Stimulated activated CD8-positive, alpha-beta memory T cell treated with anti-CD3 and anti-CD28 coated beads, Interleukin-15, amount 100 ng/mL, for 4 hours (primary cell): Measurements from ENCODE around the gene UBE2G1.
"Not testable (repeated sequence)": the region's sequence is repeated elsewhere in the genome, so short reads cannot be mapped to it uniquely, and the experiment has no call there.

Experiments used
- DNase-seq, 2 donors: peaks; one replicate each; pipeline ENCODE4 v3.0.0-alpha.2; 2020; ENCODE audit warnings: low read depth in 2 of 2

The UBE2G1 gene

GRCh38 chr17:4366327-4367063 is at the start of gene UBE2G1:
Gene UBE2G1 (minus strand): TSS chr17:4366675. CDS start chr17:4366316, 359 bp downstream.
- peak; percentile 97 to 98 for DNase-seq

GRCh38 chr17:4412933-4413831 is 46.7 kb upstream of the UBE2G1 start:
- peak; percentile 63 to 78 for DNase-seq

- no peak for DNase-seq
Observed at GRCh38 chr17:4411201-4411600, 44.7 kb upstream of the UBE2G1 start.

- no peak for DNase-seq
Observed at GRCh38 chr17:4409659-4410058, 43.2 kb upstream of the UBE2G1 start.

- no peak for DNase-seq
Observed at GRCh38 chr17:4407851-4408250, 41.4 kb upstream of the UBE2G1 start.

GRCh38 chr17:4407216-4407615 is 40.7 kb upstream of the UBE2G1 start:
- no peak for DNase-seq

GRCh38 chr17:4406386-4406785 is 39.9 kb upstream of the UBE2G1 start:
- DNase-seq, result no peak

GRCh38 chr17:4405699-4406098 is 39.2 kb upstream of the UBE2G1 start:
- no peak for DNase-seq

GRCh38 chr17:4405038-4405669 is 38.7 kb upstream of the UBE2G1 start:
- no peak for DNase-seq

- DNase-seq, result no peak
Observed at GRCh38 chr17:4397840-4398239, 31.4 kb upstream of the UBE2G1 start.

GRCh38 chr17:4395111-4395478 is 28.6 kb upstream of the UBE2G1 start:
- DNase-seq, result no peak

GRCh38 chr17:4394208-4395110 is 28.0 kb upstream of the UBE2G1 start:
- DNase-seq, result no peak

- DNase-seq, result no peak
Observed at GRCh38 chr17:4393806-4394205, 27.3 kb upstream of the UBE2G1 start.

- no peak for DNase-seq
Observed at GRCh38 chr17:4389079-4389478, 22.6 kb upstream of the UBE2G1 start.

GRCh38 chr17:4387137-4387536 is 20.7 kb upstream of the UBE2G1 start:
- DNase-seq, result no peak

- no peak for DNase-seq
Observed at GRCh38 chr17:4386406-4386805, 19.9 kb upstream of the UBE2G1 start.

GRCh38 chr17:4381690-4382671 is 15.5 kb upstream of the UBE2G1 start:
- no peak for DNase-seq

- no peak for DNase-seq
Observed at GRCh38 chr17:4378626-4379025, 12.2 kb upstream of the UBE2G1 start.

- DNase-seq, result not testable (repeated sequence)
Observed at GRCh38 chr17:4377247-4377646, 10.8 kb upstream of the UBE2G1 start.

- not testable (repeated sequence) for DNase-seq
Observed at GRCh38 chr17:4375796-4376440, 9.4 kb upstream of the UBE2G1 start.
